HFF-Myc (cell line): Measurements from ENCODE around the gene KAZN.

Source experiments
- DNase-seq: peaks from one replicate; pipeline ENCODE4 v3.0.0-alpha.2; 2011; ENCODE audit warnings: low read depth; ENCODE audit errors: extremely low read depth
- H3K4me3 ChIP-seq: replicated peaks from 2 replicates; pipeline ENCODE4 v1.5.1; 2011; ENCODE audit warnings: low read depth, mild to moderate bottlenecking, control low read depth, low read length
- TF ChIP-seq, protein P1 (sequence below): IDR thresholded peaks from 2 replicates; pipeline ENCODE4 v1.5.1; 2012; ENCODE audit warnings: mild to moderate bottlenecking, low read depth, low read length, control low read depth; ENCODE audit errors: missing control alignments

KAZN gene

GRCh38 chr1:14561014-14561693, 37.3 kb upstream of the KAZN start:
- H3K4me3 ChIP-seq = no peak overlapping the region
- no peak for DNase-seq
- TF ChIP-seq, protein P1, sequence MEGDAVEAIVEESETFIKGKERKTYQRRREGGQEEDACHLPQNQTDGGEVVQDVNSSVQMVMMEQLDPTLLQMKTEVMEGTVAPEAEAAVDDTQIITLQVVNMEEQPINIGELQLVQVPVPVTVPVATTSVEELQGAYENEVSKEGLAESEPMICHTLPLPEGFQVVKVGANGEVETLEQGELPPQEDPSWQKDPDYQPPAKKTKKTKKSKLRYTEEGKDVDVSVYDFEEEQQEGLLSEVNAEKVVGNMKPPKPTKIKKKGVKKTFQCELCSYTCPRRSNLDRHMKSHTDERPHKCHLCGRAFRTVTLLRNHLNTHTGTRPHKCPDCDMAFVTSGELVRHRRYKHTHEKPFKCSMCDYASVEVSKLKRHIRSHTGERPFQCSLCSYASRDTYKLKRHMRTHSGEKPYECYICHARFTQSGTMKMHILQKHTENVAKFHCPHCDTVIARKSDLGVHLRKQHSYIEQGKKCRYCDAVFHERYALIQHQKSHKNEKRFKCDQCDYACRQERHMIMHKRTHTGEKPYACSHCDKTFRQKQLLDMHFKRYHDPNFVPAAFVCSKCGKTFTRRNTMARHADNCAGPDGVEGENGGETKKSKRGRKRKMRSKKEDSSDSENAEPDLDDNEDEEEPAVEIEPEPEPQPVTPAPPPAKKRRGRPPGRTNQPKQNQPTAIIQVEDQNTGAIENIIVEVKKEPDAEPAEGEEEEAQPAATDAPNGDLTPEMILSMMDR = no peak

GRCh38 chr1:14565090-14565489, 33.4 kb upstream of the KAZN start:
- DNase-seq = no peak
- TF ChIP-seq, protein P1 = no peak

GRCh38 chr1:14567056-14567455, 31.4 kb upstream of the KAZN start:
- no peak for DNase-seq
- TF ChIP-seq, protein P1 = no peak

More at GRCh38 chr1:14565090-14565489, 33.4 kb upstream of the KAZN start:
- no peak overlapping the region for H3K4me3 ChIP-seq

DNA sequence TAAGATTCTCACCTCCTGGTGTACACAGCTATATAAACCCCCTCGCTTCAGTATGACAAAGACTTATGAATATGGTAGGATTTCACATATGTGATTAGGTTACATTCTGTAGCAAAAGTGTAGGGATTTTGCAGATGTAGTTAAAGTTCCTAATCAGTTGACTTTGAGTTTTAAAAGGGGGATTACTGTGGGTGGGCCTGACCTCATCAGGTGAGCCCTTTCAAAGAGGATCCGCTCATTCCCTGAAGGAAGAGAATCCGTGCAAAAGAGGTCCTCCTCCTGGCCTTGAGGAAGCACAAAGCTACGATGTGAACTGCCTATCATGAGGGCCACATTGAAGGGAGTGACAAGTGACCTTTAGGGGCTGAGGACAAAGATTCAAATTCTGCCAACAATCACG, 30.6 kb upstream of the KAZN start:
- no peak for DNase-seq
- TF ChIP-seq, protein P1 = no peak
- H3K4me3 ChIP-seq = no peak overlapping the region

More at GRCh38 chr1:14567056-14567455, 31.4 kb upstream of the KAZN start:
- H3K4me3 ChIP-seq = no peak overlapping the region

DNA sequence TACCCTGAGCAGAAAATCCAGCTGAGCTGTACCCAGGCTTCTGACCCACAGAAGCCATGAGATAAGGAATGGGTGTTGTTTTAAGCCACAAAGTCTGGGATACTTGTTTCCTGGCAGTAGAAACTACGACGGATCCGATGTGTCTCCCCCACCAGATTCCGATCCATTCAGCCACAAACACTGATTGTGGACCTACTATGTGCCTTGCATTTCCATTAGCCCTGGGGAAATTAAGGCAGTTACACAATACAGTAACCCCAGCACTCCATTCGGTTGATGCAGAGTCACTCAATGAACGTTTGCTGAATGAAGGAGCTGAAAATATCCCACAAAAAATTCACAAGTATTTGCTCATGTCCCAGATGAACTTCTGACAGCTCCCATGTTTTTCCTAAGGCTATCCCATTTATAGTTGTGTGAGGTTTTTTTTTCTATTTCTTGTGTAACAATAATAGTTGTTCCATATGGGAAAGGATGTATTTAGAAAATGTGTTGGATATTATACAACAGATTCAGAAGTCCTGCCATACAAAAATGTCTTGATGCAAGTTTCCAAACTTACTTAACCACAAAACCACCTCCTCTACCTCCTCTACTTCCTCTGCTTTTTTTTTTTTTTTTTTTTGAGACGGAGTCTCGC, 29.6 kb upstream of the KAZN start:
- no peak for DNase-seq
- H3K4me3 ChIP-seq = no peak overlapping the region
- TF ChIP-seq, protein P1 = no peak

- DNase-seq = no peak
- TF ChIP-seq, protein P1 = no peak
Measured at GRCh38 chr1:14570514-14570913, 28.0 kb upstream of the KAZN start.

More at GRCh38 chr1:14570514-14570913, 28.0 kb upstream of the KAZN start:
- H3K4me3 ChIP-seq = no peak overlapping the region
